Ovary (tissue), 9 donors: Measurements from ENCODE around the gene ZNF681. TPM values are rescaled to one million over a fixed set of nuclear protein-coding genes. Genes with fewer than 3 reads are reported as not detected.

Experiments
- DNase-seq, 5 donors: peaks; one replicate each; pipeline ENCODE4 v3.0.0-alpha.2; 2019 to 2020
- H3K27ac ChIP-seq, 2 donors: fragments of 200-600 bp; one replicate each; pipeline versions ENCODE4 v1.5.1 to v1.8.0; 2019 to 2022
- H3K27me3 ChIP-seq: fragments of 200-600 bp; one replicate; pipeline ENCODE4 v1.8.0; 2022
- H3K36me3 ChIP-seq: fragments of 200-600 bp; sonication (generic); one replicate; pipeline ENCODE4 v1.5.1; 2019
- H3K4me1 ChIP-seq: one replicate; pipeline ENCODE4 v1.8.1; 2013; ENCODE audit warnings: mild to moderate bottlenecking, moderate library complexity; ENCODE audit not compliant: insufficient read depth
- H3K4me3 ChIP-seq: fragments of 200-600 bp; sonication (generic); one replicate; pipeline ENCODE4 v1.5.1; 2017
- H3K9me3 ChIP-seq, 2 donors: fragments of 200-600 bp in 1 of 2; sonication (generic) in 1 of 2; one replicate each; pipeline versions ENCODE4 v1.5.1 to v1.8.1; 2013 to 2019; ENCODE audit warnings: mild to moderate bottlenecking in 1 of 2, moderate library complexity in 1 of 2
- EP300 ChIP-seq: sonication (generic); formaldehyde crosslinking; IDR thresholded peaks from one replicate; pipeline ENCODE4 v1.6.1; 2017; ENCODE audit warnings: antibody characterized with exemption
- POLR2A ChIP-seq: fragments of 450-650 bp; IDR thresholded peaks from one replicate; pipeline ENCODE4 v1.6.1; 2017; ENCODE audit warnings: antibody characterized with exemption, mild to moderate bottlenecking, moderate library complexity
- WGBS, 3 donors: extraction: QIAGEN DNeasy Blood & Tissue Kit in 1 of 3; methylation state at CpG; one replicate each; pipeline versions ENCODE4 v1.1.5 to v1.1.7; 2013 to 2017; 5-methylcytosine and 5-hydroxymethylcytosine counted together
- intact Hi-C, 4 donors: fragments of 100-400 bp; cut with DNase I; formaldehyde crosslinking; loops; one replicate each; pipeline versions ENCODE4 v1.11.0 to v1.15.1; 2022 to 2023
- polyA plus RNA-seq, 2 donors: library from polyadenylated mRNA; stranded (reverse); fragments of 200-250 nt in 1 of 2; fragments of 350-450 nt in 1 of 2; fragmentation: Illumina TruSeq in 1 of 2; extraction: RNeasy Lipid Tissue Mini Kit (QIAGEN cat#74804) in 1 of 2; gene quantifications; one replicate each; pipeline ENCODE4 v1.2.3, GENCODE V29; 2013 to 2014
- total RNA-seq, 7 donors: library from RNA; depleted of rRNA in 2 of 7; stranded (reverse); fragments of >200 nt in 2 of 7; fragmentation: NEBNext Ultra II Directional in 3 of 7; extraction: Animal tissue kit (Norgen Biotek cat#: 25700) in 3 of 7; gene quantifications; one replicate each; pipeline versions ENCODE4 v1.1.0 to v1.2.4, GENCODE V29; 2016 to 2023
- TF ChIP-seq, protein P1 (sequence below), 3 donors: fragments of 450-650 bp in 2 of 3; fragments of 200-600 bp in 1 of 3; IDR thresholded peaks; one replicate each; pipeline versions ENCODE4 v1.5.1 to v1.8.0; 2016 to 2022; ENCODE audit warnings: antibody characterized with exemption in 3 of 3, mild to moderate bottlenecking in 1 of 3
- donor health status: DM: no; HTN: no; CAD: no; lungs with moderate emphysema.
- donor health status: DM: no; HTN: no; CAD: no.
- donor health status: Bipolar disorder and iron deficiency.
- donor health status: DM: yes; HTN: yes; CAD: no.
- donor health status: DM: no; HTN: no; CAD: no.
- donor health status: DM: yes; HTN: yes; CAD: no.

The ZNF681 gene
- total and polyA plus RNA-seq, 9 donors = 1.5 to 4.0 (median 2.5) TPM

DNA sequence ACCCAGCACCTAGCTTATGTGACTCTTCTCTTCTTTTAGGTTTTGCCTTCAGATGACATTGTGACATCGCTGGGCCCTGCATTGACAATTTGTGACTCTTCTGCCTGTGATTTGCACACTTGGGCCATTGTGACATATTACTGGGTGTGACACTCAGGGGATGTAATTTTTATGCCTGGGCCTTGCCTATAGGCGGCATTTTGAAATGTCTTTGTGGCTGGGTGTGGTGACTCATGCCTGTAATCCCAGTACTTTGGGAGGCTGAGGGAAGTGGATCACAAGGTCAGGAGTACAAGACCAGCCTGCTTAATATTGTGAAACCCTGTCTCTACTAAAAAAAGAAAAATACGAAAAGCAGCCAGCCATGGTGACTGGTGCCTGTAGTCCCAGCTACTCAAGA, 28.4 kb upstream of the ZNF681 start:
- Histone ChIP-seq H3K4me3 (no peak overlapping the region), H3K27me3 (no peaks in the 10 kb centered on the region), H3K4me1 (no peaks in the 10 kb centered on the region), H3K36me3 (no peaks in the 10 kb centered on the region), H3K9me3 (no peaks in the 10 kb centered on the region), H3K27ac (no peak overlapping the region)
- intact Hi-C loops = no loop called here
- WGBS, 3 donors = 93 to 97% (median 95%) methylated on average over 3 of the region's 3 CpGs
- no peak for DNase-seq
- TF ChIP-seq POLR2A = no peak
- TF ChIP-seq, protein P1, sequence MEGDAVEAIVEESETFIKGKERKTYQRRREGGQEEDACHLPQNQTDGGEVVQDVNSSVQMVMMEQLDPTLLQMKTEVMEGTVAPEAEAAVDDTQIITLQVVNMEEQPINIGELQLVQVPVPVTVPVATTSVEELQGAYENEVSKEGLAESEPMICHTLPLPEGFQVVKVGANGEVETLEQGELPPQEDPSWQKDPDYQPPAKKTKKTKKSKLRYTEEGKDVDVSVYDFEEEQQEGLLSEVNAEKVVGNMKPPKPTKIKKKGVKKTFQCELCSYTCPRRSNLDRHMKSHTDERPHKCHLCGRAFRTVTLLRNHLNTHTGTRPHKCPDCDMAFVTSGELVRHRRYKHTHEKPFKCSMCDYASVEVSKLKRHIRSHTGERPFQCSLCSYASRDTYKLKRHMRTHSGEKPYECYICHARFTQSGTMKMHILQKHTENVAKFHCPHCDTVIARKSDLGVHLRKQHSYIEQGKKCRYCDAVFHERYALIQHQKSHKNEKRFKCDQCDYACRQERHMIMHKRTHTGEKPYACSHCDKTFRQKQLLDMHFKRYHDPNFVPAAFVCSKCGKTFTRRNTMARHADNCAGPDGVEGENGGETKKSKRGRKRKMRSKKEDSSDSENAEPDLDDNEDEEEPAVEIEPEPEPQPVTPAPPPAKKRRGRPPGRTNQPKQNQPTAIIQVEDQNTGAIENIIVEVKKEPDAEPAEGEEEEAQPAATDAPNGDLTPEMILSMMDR (IDR thresholded peaks at IDR 0.05) = no peak
- TF ChIP-seq EP300 = no peak

DNA sequence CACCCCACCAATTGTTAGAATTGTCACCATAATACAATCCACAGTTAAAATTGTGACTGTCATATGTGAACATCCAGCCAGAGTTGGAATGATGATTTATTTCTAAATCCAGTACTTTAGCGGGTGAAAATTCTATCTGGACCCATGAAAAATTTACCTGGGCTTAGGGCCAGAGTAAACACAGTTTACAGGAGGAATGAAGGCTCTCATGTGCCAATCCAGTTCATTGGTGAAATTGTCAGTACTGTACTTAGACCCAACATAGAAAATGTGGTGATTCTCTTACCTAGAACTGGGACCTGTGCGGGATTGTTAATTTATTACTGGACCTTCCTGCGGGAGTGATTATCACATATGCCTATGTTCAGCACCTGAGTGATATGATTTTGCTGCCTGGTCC, 27.3 kb upstream of the ZNF681 start:
- H3K9me3 ChIP-seq = no peaks in the 10 kb centered on the region
- no peak for DNase-seq
- no peak overlapping the region for H3K27ac ChIP-seq
- WGBS, 3 donors = 78 to 81% (median 80%) methylated on average over 3 of the region's 3 CpGs
- no peaks in the 10 kb centered on the region for H3K4me1 ChIP-seq
- intact Hi-C loops = no loop called here
- H3K27me3 ChIP-seq = no peaks in the 10 kb centered on the region
- no peaks in the 10 kb centered on the region for H3K36me3 ChIP-seq
- no peak for TF ChIP-seq POLR2A
- no peak overlapping the region for H3K4me3 ChIP-seq

DNA sequence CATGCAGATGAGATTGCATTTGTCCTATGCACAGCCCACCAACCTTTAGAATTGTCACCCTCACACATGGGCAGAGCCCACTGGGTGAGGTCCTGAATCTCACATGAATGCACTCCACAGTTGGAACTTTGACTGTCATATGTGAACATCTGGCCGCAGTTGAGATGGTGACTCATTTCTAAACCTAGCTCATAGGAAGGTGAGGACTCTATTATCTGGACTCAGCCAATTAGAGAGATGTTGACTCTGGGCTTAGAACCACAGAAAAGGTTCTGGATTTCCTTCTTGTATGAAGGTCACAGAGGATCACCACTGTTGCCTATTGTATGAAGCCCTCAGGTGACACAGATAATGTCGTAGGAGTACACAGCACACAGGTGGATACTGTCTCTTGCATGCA, 25.6 kb upstream of the ZNF681 start:
- no peaks in the 10 kb centered on the region for H3K27me3 ChIP-seq
- peaks cover 0 to 3% of the 10 kb centered on the region in 2 donors for H3K9me3 ChIP-seq
- H3K4me1 ChIP-seq = no peaks in the 10 kb centered on the region
- H3K4me3 ChIP-seq = no peak overlapping the region
- H3K36me3 ChIP-seq = no peaks in the 10 kb centered on the region
- DNase-seq = no peak
- intact Hi-C loops = no loop called here
- H3K27ac ChIP-seq = no peak overlapping the region
- TF ChIP-seq EP300 (no peak), POLR2A (no peak)
- TF ChIP-seq, protein P1 (IDR thresholded peaks at IDR 0.05) = no peak
- WGBS, 3 donors = 46 to 50% (median 47%) methylated on average over 2 of the region's 2 CpGs

DNA sequence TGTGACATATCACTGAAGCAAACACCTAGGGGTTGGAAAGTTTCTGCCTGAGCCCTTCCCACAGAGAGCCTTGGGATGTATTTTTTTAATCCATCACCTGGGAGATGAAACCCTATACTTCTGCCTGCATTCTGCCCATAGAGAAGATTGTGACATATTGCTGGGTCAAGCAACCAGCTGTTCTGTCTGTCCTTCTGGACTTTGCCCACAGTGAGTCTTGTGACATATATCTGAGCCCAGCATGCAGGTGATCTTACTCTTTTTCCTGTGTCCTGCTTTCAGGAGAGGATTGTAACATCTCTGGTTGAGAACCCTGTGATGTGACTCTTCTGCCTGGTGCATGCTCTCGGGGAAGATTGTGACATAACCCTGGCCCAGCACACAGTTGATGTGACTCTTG, 24.9 kb upstream of the ZNF681 start:
- Histone ChIP-seq H3K36me3 (no peaks in the 10 kb centered on the region), H3K27me3 (no peaks in the 10 kb centered on the region), H3K4me1 (no peaks in the 10 kb centered on the region), H3K9me3 (peaks cover 0 to 3% of the 10 kb centered on the region in 2 donors), H3K27ac (no peak overlapping the region), H3K4me3 (no peak overlapping the region)
- intact Hi-C loops = no loop called here
- WGBS, 3 donors = 0% methylated on average over 1 of the region's 1 CpG
- DNase-seq = no peak
- TF ChIP-seq POLR2A (no peak), EP300 (no peak)
- TF ChIP-seq, protein P1 (IDR thresholded peaks at IDR 0.05) = no peak

DNA sequence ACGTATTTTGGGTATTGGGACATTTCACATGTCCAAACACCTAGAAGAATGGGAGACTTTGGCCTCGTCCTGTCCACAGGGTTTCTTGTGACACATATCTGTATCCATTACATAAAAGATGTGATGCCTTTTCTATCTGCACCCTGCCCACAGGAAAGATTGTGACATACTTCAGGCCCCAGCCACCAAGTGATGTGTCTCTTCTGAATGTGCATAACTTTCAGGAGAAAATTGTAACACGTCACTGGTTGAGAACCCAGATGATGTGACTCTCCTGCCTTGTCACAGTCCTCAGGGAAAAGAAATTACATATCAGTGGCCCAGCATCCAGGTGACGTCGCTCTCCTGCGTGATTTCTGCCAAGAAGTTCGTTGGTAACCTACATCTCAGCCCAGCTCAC, 21.0 kb upstream of the ZNF681 start:
- WGBS, 3 donors = 96 to 97% (median 96%) methylated on average over 7 of the region's 7 CpGs

More for the DNA sequence above, 21.0 kb upstream of the ZNF681 start:
- Histone ChIP-seq H3K27ac (no peak overlapping the region), H3K9me3 (peaks cover 0 to 3% of the 10 kb centered on the region in 2 donors), H3K27me3 (no peaks in the 10 kb centered on the region), H3K36me3 (no peaks in the 10 kb centered on the region), H3K4me3 (no peak overlapping the region), H3K4me1 (no peaks in the 10 kb centered on the region)
- intact Hi-C loops = no loop called here
- TF ChIP-seq POLR2A = no peak
- no peak for TF ChIP-seq EP300
- TF ChIP-seq, protein P1 (IDR thresholded peaks at IDR 0.05) = no peak
- no peak for DNase-seq
